Liver (tissue), 9 donors: ENCODE data around the gene PTPRN2. TPM values are rescaled to one million over a fixed set of nuclear protein-coding genes. Genes with fewer than 3 reads are reported as not detected.

Experiments
- DNase-seq: peaks from one replicate; pipeline ENCODE4 v3.0.0-alpha.2; 2017; ENCODE audit warnings: low spot score
- H3K27ac ChIP-seq, 2 donors: one replicate each; pipeline ENCODE4 v1.7.0; 2013; ENCODE audit warnings: inconsistent platforms in 2 of 2, low read length in 2 of 2, control low read depth in 1 of 2, low read depth in 1 of 2, mild to moderate bottlenecking in 1 of 2
- H3K27me3 ChIP-seq, 4 donors: one replicate each; pipeline versions ENCODE4 v1.6.1 to v1.7.0; 2013; ENCODE audit warnings: low read length in 3 of 4, inconsistent platforms in 1 of 4, mild to moderate bottlenecking in 1 of 4, moderate library complexity in 1 of 4; ENCODE audit not compliant: control insufficient read depth in 4 of 4, insufficient read depth in 4 of 4
- H3K36me3 ChIP-seq, 4 donors: one replicate each; pipeline versions ENCODE4 v1.6.1 to v1.7.0; 2013; ENCODE audit warnings: low read length in 3 of 4, mild to moderate bottlenecking in 3 of 4, low read depth in 1 of 4, moderate library complexity in 1 of 4; ENCODE audit not compliant: control insufficient read depth in 4 of 4, insufficient read depth in 3 of 4
- H3K4me1 ChIP-seq, 4 donors: one replicate each; pipeline versions ENCODE4 v1.6.1 to v1.7.0; 2013; ENCODE audit warnings: low read length in 3 of 4, mild to moderate bottlenecking in 3 of 4, moderate library complexity in 1 of 4; ENCODE audit not compliant: control insufficient read depth in 4 of 4, insufficient read depth in 4 of 4
- H3K4me3 ChIP-seq, 3 donors: one replicate each; pipeline versions ENCODE4 v1.6.1 to v1.7.0; 2013; ENCODE audit warnings: low read length in 3 of 3, control low read depth in 1 of 3, low read depth in 1 of 3, mild to moderate bottlenecking in 1 of 3
- H3K9ac ChIP-seq, 2 donors: one replicate each; pipeline ENCODE4 v1.7.0; 2013; ENCODE audit warnings: low read length in 2 of 2, mild to moderate bottlenecking in 2 of 2, moderate library complexity in 2 of 2, control low read depth in 1 of 2, low read depth in 1 of 2
- H3K9me3 ChIP-seq, 4 donors: one replicate each; pipeline versions ENCODE4 v1.6.1 to v1.7.0; 2013; ENCODE audit warnings: low read length in 3 of 4; ENCODE audit not compliant: control insufficient read depth in 4 of 4
- EGR1 ChIP-seq, 2 donors: IDR thresholded peaks; 2 replicates each; pipeline ENCODE4 v1.6.1; 2016 to 2018; ENCODE audit warnings: antibody characterized with exemption in 2 of 2, low read depth in 2 of 2
- FOXA1 ChIP-seq: IDR thresholded peaks from 2 replicates; pipeline ENCODE4 v1.6.1; 2016; ENCODE audit warnings: antibody characterized with exemption
- FOXA2 ChIP-seq: IDR thresholded peaks from 2 replicates; pipeline ENCODE4 v1.6.1; 2016; ENCODE audit warnings: antibody characterized with exemption
- GABPA ChIP-seq, 2 donors: IDR thresholded peaks in 1 of 2; conservative IDR thresholded peaks in 1 of 2; 2 replicates each; pipeline ENCODE4 v1.6.1; 2016; ENCODE audit warnings: antibody characterized with exemption in 2 of 2, mild to moderate bottlenecking in 1 of 2, moderate library complexity in 1 of 2
- HNF4A ChIP-seq, 2 donors: conservative IDR thresholded peaks; 2 replicates each; pipeline ENCODE4 v1.6.1; 2016; ENCODE audit warnings: antibody characterized with exemption in 2 of 2, mild to moderate bottlenecking in 2 of 2
- HNF4G ChIP-seq: IDR thresholded peaks from 2 replicates; pipeline ENCODE4 v1.6.1; 2016; ENCODE audit warnings: antibody characterized with exemption
- JUND ChIP-seq, 2 donors: IDR thresholded peaks; 2 replicates each; pipeline ENCODE4 v1.6.1; 2016; ENCODE audit warnings: antibody characterized with exemption in 2 of 2
- NR2F2 ChIP-seq: IDR thresholded peaks from 2 replicates; pipeline ENCODE4 v1.6.1; 2016; ENCODE audit warnings: antibody characterized with exemption
- RAD21 ChIP-seq, 2 donors: IDR thresholded peaks; 2 replicates each; pipeline ENCODE4 v1.6.1; 2016; ENCODE audit warnings: antibody characterized with exemption in 2 of 2, mild to moderate bottlenecking in 2 of 2
- RXRA ChIP-seq, 2 donors: IDR thresholded peaks; 2 replicates each; pipeline ENCODE4 v1.6.1; 2017 to 2018; ENCODE audit warnings: antibody characterized with exemption in 2 of 2, mild to moderate bottlenecking in 1 of 2
- SP1 ChIP-seq: IDR thresholded peaks from 2 replicates; pipeline ENCODE4 v1.6.1; 2018; ENCODE audit warnings: antibody characterized with exemption, mild to moderate bottlenecking
- TAF1 ChIP-seq: conservative IDR thresholded peaks from 2 replicates; pipeline ENCODE4 v1.6.1; 2016; ENCODE audit warnings: antibody characterized with exemption, mild to moderate bottlenecking
- YY1 ChIP-seq: IDR thresholded peaks from 2 replicates; pipeline ENCODE4 v1.6.1; 2016; ENCODE audit warnings: antibody characterized with exemption, mild to moderate bottlenecking
- WGBS: extraction: QIAGEN DNeasy Blood & Tissue Kit; methylation state at CpG from one replicate; pipeline ENCODE4 v1.1.7; 2013; 5-methylcytosine and 5-hydroxymethylcytosine counted together
- polyA plus RNA-seq, 2 donors: library from polyadenylated mRNA; stranded (reverse) in 1 of 2; unstranded in 1 of 2; fragments of 200-250 nt in 1 of 2; fragments of >200 nt in 1 of 2; fragmentation: Nextera tagmentation in 1 of 2; extraction: Ambion mirVana in 1 of 2; gene quantifications; one replicate each; pipeline versions ENCODE4 v1.2.1 to v1.2.3, GENCODE V29; 2013 to 2015
- total RNA-seq, 2 donors: library from RNA; depleted of rRNA; stranded (reverse); fragments of >200 nt; gene quantifications; one replicate each; pipeline ENCODE4 v1.2.3, GENCODE V29; 2014
- TF ChIP-seq, protein P1 (sequence below): fragments of 150-350 bp; IDR thresholded peaks from 2 replicates; pipeline ENCODE4 v1.5.1; 2017; ENCODE audit warnings: improper control_type of control experiment, low read depth, low read length; ENCODE audit not compliant: missing input control
- TF ChIP-seq, protein P2 (sequence below): IDR thresholded peaks from 2 replicates; pipeline ENCODE4 v1.6.1; 2016; ENCODE audit warnings: antibody characterized with exemption, mild to moderate bottlenecking
- TF ChIP-seq, protein P3 (sequence below): IDR thresholded peaks from 2 replicates; pipeline ENCODE4 v1.6.1; 2016; ENCODE audit warnings: antibody characterized with exemption
- TF ChIP-seq, protein P4 (sequence below): IDR thresholded peaks from 2 replicates; pipeline ENCODE4 v1.6.1; 2016; ENCODE audit warnings: antibody characterized with exemption
- TF ChIP-seq, protein P5 (sequence below): IDR thresholded peaks from 2 replicates; pipeline ENCODE4 v1.6.1; 2016; ENCODE audit warnings: antibody characterized with exemption
- donor health status: healthy.
- donor health status: healthy.
- donor health status: healthy.
- donor health status: healthy.
- donor health status: healthy.

PTPRN2 gene
- total and polyA plus RNA-seq, 4 donors = 0.75 to 1.9 (median 1.1) TPM

DNA sequence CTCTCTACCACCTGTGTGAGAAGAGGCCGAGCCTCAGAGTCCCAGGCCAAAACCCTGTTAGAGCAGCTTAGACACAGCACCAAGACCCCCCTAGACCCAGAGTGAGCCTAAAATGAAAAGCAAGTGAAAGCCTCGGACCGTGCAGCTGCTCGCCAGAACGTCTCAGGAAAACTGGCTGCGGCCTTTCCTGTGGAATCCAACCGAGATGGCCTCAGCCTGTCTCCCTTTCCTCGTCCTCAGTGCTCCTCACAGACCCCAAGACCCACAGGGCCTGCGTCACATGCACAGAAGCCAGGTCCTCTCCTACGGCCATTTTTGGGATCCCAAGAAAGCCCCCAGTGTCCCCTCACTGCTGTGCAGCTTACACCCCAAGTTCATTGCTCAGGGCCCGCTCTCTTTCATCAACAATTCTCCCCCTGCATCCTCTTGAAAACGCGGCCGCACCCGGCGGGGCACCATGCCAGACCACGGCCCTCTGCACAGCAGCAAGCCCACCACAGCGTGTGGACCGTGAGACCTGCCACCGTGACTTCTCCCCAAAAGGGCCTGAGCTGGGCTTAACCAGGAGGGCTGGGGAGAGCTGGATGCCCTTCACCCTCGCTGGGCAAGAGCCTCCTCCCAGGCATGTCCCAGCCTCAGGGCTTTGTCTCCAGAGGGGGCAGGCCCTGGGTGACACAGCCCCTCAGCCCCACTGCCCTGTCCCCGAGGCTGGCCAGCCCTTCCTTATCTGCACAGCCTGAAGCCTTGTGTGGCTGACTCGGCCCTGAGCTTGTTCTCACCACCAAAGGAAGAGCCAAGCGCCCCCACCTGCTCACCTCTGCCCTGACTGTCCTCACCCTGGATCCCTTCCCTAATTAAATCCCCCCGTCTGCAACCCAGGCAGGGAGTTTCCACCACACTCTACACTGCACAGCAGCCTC, 142.9 kb downstream of the PTPRN2 start:
- 83% methylated on average over 25 of the region's 25 CpGs for WGBS
- Histone ChIP-seq H3K9ac (no peak overlapping the region), H3K9me3 (no peaks in the 10 kb centered on the region), H3K4me3 (no peak overlapping the region), H3K4me1 (no peaks in the 10 kb centered on the region), H3K36me3 (no peaks in the 10 kb centered on the region), H3K27ac (no peak overlapping the region), H3K27me3 (no peaks in the 10 kb centered on the region)
- no peak for TF ChIP-seq RAD21 (IDR thresholded peaks at IDR 0.05)
- TF ChIP-seq NR2F2 = no peak
- no peak for TF ChIP-seq HNF4A (conservative IDR thresholded peaks at IDR 0.05)
- TF ChIP-seq, protein P1, sequence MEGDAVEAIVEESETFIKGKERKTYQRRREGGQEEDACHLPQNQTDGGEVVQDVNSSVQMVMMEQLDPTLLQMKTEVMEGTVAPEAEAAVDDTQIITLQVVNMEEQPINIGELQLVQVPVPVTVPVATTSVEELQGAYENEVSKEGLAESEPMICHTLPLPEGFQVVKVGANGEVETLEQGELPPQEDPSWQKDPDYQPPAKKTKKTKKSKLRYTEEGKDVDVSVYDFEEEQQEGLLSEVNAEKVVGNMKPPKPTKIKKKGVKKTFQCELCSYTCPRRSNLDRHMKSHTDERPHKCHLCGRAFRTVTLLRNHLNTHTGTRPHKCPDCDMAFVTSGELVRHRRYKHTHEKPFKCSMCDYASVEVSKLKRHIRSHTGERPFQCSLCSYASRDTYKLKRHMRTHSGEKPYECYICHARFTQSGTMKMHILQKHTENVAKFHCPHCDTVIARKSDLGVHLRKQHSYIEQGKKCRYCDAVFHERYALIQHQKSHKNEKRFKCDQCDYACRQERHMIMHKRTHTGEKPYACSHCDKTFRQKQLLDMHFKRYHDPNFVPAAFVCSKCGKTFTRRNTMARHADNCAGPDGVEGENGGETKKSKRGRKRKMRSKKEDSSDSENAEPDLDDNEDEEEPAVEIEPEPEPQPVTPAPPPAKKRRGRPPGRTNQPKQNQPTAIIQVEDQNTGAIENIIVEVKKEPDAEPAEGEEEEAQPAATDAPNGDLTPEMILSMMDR = no peak
- no peak for TF ChIP-seq JUND (IDR thresholded peaks at IDR 0.05)
- no peak for TF ChIP-seq GABPA (IDR thresholded peaks at IDR 0.05 in 1 of 2, conservative IDR thresholded peaks at IDR 0.05 in 1 of 2)
- TF ChIP-seq FOXA2 = no peak
- TF ChIP-seq RXRA (IDR thresholded peaks at IDR 0.05) = no peak
- TF ChIP-seq HNF4G = no peak
- no peak for TF ChIP-seq FOXA1
- TF ChIP-seq, protein P2, sequence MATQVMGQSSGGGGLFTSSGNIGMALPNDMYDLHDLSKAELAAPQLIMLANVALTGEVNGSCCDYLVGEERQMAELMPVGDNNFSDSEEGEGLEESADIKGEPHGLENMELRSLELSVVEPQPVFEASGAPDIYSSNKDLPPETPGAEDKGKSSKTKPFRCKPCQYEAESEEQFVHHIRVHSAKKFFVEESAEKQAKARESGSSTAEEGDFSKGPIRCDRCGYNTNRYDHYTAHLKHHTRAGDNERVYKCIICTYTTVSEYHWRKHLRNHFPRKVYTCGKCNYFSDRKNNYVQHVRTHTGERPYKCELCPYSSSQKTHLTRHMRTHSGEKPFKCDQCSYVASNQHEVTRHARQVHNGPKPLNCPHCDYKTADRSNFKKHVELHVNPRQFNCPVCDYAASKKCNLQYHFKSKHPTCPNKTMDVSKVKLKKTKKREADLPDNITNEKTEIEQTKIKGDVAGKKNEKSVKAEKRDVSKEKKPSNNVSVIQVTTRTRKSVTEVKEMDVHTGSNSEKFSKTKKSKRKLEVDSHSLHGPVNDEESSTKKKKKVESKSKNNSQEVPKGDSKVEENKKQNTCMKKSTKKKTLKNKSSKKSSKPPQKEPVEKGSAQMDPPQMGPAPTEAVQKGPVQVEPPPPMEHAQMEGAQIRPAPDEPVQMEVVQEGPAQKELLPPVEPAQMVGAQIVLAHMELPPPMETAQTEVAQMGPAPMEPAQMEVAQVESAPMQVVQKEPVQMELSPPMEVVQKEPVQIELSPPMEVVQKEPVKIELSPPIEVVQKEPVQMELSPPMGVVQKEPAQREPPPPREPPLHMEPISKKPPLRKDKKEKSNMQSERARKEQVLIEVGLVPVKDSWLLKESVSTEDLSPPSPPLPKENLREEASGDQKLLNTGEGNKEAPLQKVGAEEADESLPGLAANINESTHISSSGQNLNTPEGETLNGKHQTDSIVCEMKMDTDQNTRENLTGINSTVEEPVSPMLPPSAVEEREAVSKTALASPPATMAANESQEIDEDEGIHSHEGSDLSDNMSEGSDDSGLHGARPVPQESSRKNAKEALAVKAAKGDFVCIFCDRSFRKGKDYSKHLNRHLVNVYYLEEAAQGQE = no peak
- TF ChIP-seq EGR1 (IDR thresholded peaks at IDR 0.05; ENCODE audit: low read depth in 2 of 2) = no peak
- TF ChIP-seq SP1 = no peak
- peak; percentile 29 for DNase-seq

DNA sequence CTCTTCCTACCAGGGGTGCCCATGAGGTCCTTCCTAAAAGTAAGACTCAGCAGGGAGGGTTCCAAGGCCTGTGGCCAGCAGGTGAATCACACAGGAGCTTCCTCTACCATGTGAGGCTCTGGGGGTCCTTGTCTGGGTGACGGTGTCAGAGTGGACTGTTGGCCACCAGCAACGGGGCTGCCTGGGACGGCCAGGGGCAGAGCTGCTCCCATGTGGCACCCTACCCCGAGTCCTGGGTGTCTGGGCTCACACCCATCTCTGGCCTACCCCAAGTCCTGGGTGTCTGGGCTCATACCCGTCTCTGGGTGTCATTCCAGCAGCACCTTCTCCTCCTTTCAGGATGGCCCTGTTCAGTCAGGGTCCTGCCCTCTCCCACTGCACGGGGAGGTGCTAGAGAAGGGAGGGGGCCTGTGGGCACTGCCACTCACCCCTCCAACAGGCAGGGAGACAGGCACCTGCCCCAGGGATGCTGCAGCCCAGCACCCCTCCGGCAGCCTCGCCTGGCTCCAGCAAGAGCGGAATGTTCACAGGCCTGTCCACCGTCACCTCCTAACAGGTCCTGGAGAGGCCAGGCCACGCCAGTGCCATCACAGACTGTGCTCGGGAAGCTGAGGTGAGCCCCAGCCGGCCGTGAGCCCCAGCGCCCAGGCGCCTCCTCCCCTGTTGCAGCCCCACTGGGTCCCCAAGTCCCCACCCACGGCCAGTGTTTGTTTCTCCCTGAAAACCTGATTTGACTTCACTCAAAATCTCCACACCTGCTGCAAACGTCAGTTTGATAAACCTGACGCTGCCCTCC, 143.7 kb downstream of the PTPRN2 start:
- DNase-seq = no peak
- no peaks in the 10 kb centered on the region for H3K4me1 ChIP-seq
- no peaks in the 10 kb centered on the region for H3K36me3 ChIP-seq
- H3K9ac ChIP-seq = no peak overlapping the region
- no peaks in the 10 kb centered on the region for H3K9me3 ChIP-seq
- no peaks in the 10 kb centered on the region for H3K27me3 ChIP-seq
- H3K27ac ChIP-seq = no peak overlapping the region
- WGBS = 84% methylated on average over 19 of the region's 19 CpGs
- no peak overlapping the region for H3K4me3 ChIP-seq
- TF ChIP-seq TAF1 (no peak), FOXA2 (no peak), RAD21 (IDR thresholded peaks at IDR 0.05) (no peak), YY1 (no peak), EGR1 (IDR thresholded peaks at IDR 0.05; ENCODE audit: low read depth in 2 of 2) (no peak), HNF4G (no peak), SP1 (no peak), NR2F2 (no peak), RXRA (IDR thresholded peaks at IDR 0.05) (no peak), HNF4A (conservative IDR thresholded peaks at IDR 0.05) (no peak), FOXA1 (no peak)
- TF ChIP-seq, protein P3, sequence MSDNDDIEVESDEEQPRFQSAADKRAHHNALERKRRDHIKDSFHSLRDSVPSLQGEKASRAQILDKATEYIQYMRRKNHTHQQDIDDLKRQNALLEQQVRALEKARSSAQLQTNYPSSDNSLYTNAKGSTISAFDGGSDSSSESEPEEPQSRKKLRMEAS = no peak
- TF ChIP-seq, protein P4, sequence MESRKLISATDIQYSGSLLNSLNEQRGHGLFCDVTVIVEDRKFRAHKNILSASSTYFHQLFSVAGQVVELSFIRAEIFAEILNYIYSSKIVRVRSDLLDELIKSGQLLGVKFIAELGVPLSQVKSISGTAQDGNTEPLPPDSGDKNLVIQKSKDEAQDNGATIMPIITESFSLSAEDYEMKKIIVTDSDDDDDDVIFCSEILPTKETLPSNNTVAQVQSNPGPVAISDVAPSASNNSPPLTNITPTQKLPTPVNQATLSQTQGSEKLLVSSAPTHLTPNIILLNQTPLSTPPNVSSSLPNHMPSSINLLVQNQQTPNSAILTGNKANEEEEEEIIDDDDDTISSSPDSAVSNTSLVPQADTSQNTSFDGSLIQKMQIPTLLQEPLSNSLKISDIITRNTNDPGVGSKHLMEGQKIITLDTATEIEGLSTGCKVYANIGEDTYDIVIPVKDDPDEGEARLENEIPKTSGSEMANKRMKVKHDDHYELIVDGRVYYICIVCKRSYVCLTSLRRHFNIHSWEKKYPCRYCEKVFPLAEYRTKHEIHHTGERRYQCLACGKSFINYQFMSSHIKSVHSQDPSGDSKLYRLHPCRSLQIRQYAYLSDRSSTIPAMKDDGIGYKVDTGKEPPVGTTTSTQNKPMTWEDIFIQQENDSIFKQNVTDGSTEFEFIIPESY = no peak
- TF ChIP-seq, protein P2 = no peak
- TF ChIP-seq, protein P5, sequence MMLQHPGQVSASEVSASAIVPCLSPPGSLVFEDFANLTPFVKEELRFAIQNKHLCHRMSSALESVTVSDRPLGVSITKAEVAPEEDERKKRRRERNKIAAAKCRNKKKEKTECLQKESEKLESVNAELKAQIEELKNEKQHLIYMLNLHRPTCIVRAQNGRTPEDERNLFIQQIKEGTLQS = no peak
